ENCODE measurements around the gene CHRNG. TPM values are rescaled to one million over a fixed set of nuclear protein-coding genes. Genes with fewer than 3 reads are reported as not detected.

The CHRNG gene
- total and polyA plus RNA-seq, 2 experiments from 2014 or later = 0.28 TPM; not detected in 1

DNA sequence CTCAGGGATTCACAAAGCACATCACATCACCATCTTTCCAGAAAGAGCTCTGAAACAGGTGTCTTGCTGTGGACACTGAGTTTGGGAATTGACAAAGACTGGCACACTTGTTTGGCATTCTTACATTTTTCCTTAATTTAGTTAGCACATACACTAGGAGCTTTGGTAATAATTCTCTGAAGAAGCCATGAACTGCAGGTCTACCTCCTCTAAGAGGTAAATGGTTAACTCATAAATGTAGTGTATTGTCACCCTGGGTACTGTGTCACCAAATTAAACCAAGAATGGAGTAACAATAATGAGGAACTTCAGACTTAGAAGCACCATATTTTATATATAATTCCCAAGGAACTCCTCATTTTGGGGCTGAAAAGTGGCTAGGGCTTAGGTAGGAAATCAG lies 33.5 kb downstream of the CHRNG start:
- Histone ChIP-seq H3K4me1 (ENCODE audit: low read depth) (no peaks in the 10 kb centered on the region), H3K27ac (no peak overlapping the region), H3K27me3 (no peaks in the 10 kb centered on the region), H3K9me3 (ENCODE audit: low read depth) (no peaks in the 10 kb centered on the region), H3K4me3 (no peak overlapping the region), H3K36me3 (peaks cover 35% of the 10 kb centered on the region)
- TF ChIP-seq, protein P1, sequence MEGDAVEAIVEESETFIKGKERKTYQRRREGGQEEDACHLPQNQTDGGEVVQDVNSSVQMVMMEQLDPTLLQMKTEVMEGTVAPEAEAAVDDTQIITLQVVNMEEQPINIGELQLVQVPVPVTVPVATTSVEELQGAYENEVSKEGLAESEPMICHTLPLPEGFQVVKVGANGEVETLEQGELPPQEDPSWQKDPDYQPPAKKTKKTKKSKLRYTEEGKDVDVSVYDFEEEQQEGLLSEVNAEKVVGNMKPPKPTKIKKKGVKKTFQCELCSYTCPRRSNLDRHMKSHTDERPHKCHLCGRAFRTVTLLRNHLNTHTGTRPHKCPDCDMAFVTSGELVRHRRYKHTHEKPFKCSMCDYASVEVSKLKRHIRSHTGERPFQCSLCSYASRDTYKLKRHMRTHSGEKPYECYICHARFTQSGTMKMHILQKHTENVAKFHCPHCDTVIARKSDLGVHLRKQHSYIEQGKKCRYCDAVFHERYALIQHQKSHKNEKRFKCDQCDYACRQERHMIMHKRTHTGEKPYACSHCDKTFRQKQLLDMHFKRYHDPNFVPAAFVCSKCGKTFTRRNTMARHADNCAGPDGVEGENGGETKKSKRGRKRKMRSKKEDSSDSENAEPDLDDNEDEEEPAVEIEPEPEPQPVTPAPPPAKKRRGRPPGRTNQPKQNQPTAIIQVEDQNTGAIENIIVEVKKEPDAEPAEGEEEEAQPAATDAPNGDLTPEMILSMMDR (IDR thresholded peaks at IDR 0.05; ENCODE audit: low read depth, low read length) = no peak
- DNase-seq (ENCODE audit: low read depth in 1 of 2, low spot score in 1 of 2) = no peak

DNA sequence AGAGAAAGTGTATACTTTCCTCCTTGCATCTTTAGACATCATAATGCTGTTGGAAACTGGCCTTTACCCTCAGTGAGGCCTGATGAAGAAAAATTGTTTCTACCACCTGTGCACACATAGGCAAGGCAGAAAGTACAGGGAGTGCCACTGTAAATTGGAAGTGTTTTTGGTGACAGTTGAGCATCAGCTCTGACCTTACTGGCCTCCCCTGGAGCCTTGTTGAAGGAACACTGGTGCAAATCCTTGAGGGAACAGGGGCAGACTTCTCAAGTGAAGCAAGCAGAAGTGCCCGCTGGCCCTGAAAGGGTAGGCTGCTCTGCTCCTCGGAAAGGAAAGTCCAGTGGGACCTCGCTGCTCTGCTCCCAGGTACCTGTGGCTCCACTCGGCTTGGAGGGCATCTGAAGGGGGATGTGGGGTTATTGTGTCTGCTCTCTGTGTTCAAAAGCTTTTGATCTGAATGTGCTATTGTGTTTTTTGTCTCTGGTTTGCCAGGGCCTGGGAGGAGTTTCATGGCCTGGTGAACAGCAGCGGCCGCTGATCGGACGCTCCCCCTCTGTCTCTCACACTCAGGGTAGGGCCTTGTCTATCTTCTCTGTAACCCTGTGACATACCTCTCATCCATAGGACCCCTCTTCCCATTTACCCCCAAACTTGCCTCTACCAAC lies 34.4 kb downstream of the CHRNG start:
- TF ChIP-seq, protein P1 (IDR thresholded peaks at IDR 0.05; ENCODE audit: low read depth, low read length) = no peak
- Histone ChIP-seq H3K27me3 (no peaks in the 10 kb centered on the region), H3K27ac (no peak overlapping the region), H3K4me1 (ENCODE audit: low read depth) (no peaks in the 10 kb centered on the region), H3K9me3 (ENCODE audit: low read depth) (no peaks in the 10 kb centered on the region), H3K4me3 (no peak overlapping the region), H3K36me3 (peaks cover 28% of the 10 kb centered on the region)
- no peak for DNase-seq (ENCODE audit: low read depth in 1 of 2, low spot score in 1 of 2)

DNA sequence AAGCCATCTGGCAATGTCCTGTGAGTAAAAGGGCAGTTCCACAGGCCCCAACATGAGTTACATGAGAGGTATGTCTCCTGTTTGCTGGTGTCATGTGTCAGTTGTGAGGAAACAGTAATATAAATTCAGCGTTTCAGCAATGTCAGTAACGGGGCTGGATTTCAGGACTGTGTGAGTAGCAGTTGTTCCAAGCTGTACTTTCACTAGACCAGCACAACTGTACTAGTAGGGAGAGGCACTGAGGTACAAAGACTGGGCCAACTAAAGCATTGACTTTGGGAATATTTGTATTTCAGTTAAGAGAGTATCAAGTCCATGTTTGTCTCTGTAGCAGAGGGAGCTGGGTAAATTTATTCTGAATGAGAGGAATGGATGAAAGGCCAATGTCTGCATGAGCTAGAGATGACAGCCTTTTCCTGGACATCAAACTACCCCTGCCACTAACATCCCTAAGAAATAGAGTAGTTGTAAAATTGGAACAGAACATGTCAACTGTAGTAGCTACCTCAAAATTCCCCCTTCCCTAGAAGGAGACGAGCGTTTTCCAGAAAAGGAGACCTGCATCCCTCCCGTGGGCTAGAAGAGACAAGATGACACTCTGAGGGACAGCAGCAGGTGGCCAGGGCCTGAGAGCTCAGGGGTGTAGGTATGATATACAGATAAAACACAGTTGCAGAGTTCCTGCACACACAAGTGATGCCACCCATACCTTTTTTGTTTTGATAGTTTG lies 35.3 kb downstream of the CHRNG start:
- Histone ChIP-seq H3K4me1 (ENCODE audit: low read depth) (no peaks in the 10 kb centered on the region), H3K4me3 (no peak overlapping the region), H3K9me3 (ENCODE audit: low read depth) (no peaks in the 10 kb centered on the region), H3K27me3 (no peaks in the 10 kb centered on the region), H3K36me3 (peaks cover 24% of the 10 kb centered on the region), H3K27ac (no peak overlapping the region)
- no peak for DNase-seq (ENCODE audit: low read depth in 1 of 2, low spot score in 1 of 2)
- TF ChIP-seq, protein P1 (IDR thresholded peaks at IDR 0.05; ENCODE audit: low read depth, low read length) = no peak

DNA sequence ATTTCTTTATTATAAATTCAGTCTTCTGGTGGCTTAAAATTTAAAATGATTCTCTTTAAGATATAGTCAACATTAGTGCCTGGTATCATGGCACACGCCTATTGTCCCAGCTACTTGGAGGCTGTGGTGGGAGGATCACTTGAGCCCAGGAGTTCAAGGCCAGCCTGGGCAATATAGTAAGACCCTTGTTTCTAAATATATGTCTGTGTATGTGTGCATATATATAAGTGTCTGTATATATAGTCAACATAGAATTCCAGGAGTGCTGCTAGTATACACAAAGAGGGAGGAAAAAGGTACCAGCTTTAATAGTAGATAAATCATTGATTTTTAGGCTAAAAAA lies 35.9 kb downstream of the CHRNG start:
- H3K9me3 ChIP-seq (ENCODE audit: low read depth) = no peaks in the 10 kb centered on the region
- H3K27me3 ChIP-seq = no peaks in the 10 kb centered on the region
- no peaks in the 10 kb centered on the region for H3K4me1 ChIP-seq (ENCODE audit: low read depth)
- DNase-seq (ENCODE audit: low read depth in 1 of 2, low spot score in 1 of 2) = no peak
- H3K27ac ChIP-seq = no peak overlapping the region
- no peak overlapping the region for H3K4me3 ChIP-seq
- TF ChIP-seq, protein P1 (IDR thresholded peaks at IDR 0.05; ENCODE audit: low read depth, low read length) = no peak
- H3K36me3 ChIP-seq = peaks cover 20% of the 10 kb centered on the region

DNA sequence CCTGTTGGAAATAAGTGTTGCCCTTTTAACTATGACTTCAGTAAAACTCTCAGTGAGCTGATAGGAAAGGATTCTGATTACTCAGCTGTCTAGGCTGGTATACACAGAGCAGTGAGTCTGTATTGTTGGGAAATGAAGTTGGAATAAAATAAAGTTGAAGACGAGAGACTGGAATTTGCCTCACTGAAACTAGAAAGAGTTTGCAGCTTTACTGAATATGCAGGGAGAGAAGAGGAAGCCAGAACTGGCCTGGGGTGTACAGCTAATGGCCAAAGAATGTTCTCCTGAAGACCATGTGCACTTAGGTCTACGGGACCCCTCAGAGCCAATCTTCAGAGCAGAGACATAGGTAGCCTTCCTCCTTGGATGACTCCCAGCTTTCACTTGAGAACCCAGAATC lies 37.5 kb downstream of the CHRNG start:
- Histone ChIP-seq H3K4me3 (no peak overlapping the region), H3K9me3 (ENCODE audit: low read depth) (no peaks in the 10 kb centered on the region), H3K27ac (no peak overlapping the region), H3K4me1 (ENCODE audit: low read depth) (no peaks in the 10 kb centered on the region), H3K27me3 (no peaks in the 10 kb centered on the region), H3K36me3 (peaks cover 23% of the 10 kb centered on the region)
- no peak for DNase-seq (ENCODE audit: low read depth in 1 of 2, low spot score in 1 of 2)
- TF ChIP-seq, protein P1 (IDR thresholded peaks at IDR 0.05; ENCODE audit: low read depth, low read length) = no peak
